ENCODE results near the gene MXRA8. TPM values are rescaled to one million over a fixed set of nuclear protein-coding genes. Genes with fewer than 3 reads are reported as not detected.

The MXRA8 gene
- total and polyA plus RNA-seq, 4 donors, result 38.5 to 213 (median 66.9) TPM

- 68 to 72% methylated on average over 35 of the region's 35 CpGs for WGBS, 2 donors
- DNase-seq (no peak), ATAC-seq (ENCODE audit: insufficient read depth, low FRiP score) (no peak)
- H3K9me3 ChIP-seq (ENCODE audit: control insufficient read depth in 4 of 4, insufficient read depth in 3 of 4, low read length in 3 of 4), result peaks cover 0 to 3% (median 0%) of the 10 kb centered on the region in 4 donors
- TF ChIP-seq CTCF (IDR thresholded peaks at IDR 0.05; ENCODE audit: control extremely low read depth, extremely low read depth), result no peak
- H3K36me3 ChIP-seq (ENCODE audit: control insufficient read depth in 4 of 4, insufficient read depth in 4 of 4, low read length in 4 of 4), result no peaks in the 10 kb centered on the region
- H3K4me1 ChIP-seq (ENCODE audit: control insufficient read depth in 5 of 5, insufficient read depth in 5 of 5, low read length in 5 of 5), result peaks cover 0 to 39% (median 11%) of the 10 kb centered on the region in 5 donors
- H3K27ac ChIP-seq (ENCODE audit: low read depth in 1 of 2, low read length in 1 of 2), result peak overlapping the region in 1 of 2 donors; percentile 44
- peak overlapping the region in 1 of 2 donors; percentile 19 for H3K9ac ChIP-seq (ENCODE audit: insufficient read depth in 1 of 2, low read length in 2 of 2)
- H3K4me3 ChIP-seq, result no peak overlapping the region
- peaks cover 0 to 4% (median 0%) of the 10 kb centered on the region in 3 donors for H3K27me3 ChIP-seq (ENCODE audit: control insufficient read depth in 3 of 3, insufficient read depth in 3 of 3, low read length in 2 of 3)
These were observed 3.1 kb upstream of the MXRA8 start for GRCh38 chr1:1361233-1361981.

- ATAC-seq (ENCODE audit: insufficient read depth, low FRiP score) (peak; percentile 44), DNase-seq (peak in 2 of 3 donors; percentile 31 to 46)
- no peaks in the 10 kb centered on the region for H3K36me3 ChIP-seq (ENCODE audit: control insufficient read depth in 4 of 4, insufficient read depth in 4 of 4, low read length in 4 of 4)
- no peak overlapping the region for H3K4me3 ChIP-seq
- H3K27me3 ChIP-seq (ENCODE audit: control insufficient read depth in 3 of 3, insufficient read depth in 3 of 3, low read length in 2 of 3), result peaks cover 0 to 4% (median 0%) of the 10 kb centered on the region in 3 donors
- WGBS, 2 donors, result 69 to 76% methylated on average over 20 of the region's 20 CpGs
- no peak overlapping the region for H3K9ac ChIP-seq (ENCODE audit: insufficient read depth in 1 of 2, low read length in 2 of 2)
- peaks cover 0 to 39% (median 11%) of the 10 kb centered on the region in 5 donors for H3K4me1 ChIP-seq (ENCODE audit: control insufficient read depth in 5 of 5, insufficient read depth in 5 of 5, low read length in 5 of 5)
- H3K9me3 ChIP-seq (ENCODE audit: control insufficient read depth in 4 of 4, insufficient read depth in 3 of 4, low read length in 3 of 4), result peaks cover 0 to 3% (median 0%) of the 10 kb centered on the region in 4 donors
- peak overlapping the region in 1 of 2 donors; percentile 44 for H3K27ac ChIP-seq (ENCODE audit: low read depth in 1 of 2, low read length in 1 of 2)
- TF ChIP-seq CTCF (IDR thresholded peaks at IDR 0.05; ENCODE audit: control extremely low read depth, extremely low read depth), result no peak
These were observed 2.3 kb upstream of the MXRA8 start for GRCh38 chr1:1360506-1361169.

DNA sequence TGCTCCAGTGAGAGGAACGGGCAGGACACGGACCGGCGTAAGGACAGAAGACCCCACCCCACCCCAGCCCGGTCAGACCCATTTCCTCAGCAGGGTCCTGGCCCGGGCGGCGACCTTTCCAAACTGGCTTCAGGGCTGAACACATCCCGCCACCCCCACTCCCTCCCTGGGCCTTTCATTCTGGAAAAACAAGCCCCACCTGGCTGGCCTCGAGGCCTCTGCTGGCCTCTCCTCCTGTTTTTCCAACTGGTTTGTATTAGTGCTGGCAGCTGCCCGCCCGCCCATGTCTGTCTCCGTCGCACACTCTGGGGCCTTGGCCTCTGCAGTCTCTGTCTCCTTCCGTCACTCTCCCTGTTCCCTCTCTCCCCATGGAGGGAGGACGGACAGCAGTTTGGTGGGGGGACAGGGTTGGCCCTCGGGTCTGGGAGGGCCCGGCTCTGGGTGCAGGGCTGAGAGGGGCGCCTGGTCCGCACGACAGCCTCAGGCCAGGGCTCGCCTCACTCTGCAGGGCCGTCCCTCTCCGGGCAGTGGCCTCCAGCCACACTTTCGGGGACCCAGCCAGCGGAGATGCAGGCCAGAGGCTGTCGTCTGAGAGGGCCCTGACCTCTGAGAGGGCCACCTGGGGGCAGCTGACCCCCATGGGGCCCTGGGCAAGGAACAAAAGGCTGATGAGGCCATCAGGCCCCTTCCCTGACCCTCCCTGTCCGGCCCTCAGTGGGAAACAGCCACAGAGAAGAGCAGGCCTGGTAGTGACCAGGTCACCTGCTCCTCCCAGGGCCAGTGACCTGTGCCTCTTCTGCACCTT lies 1.5 kb upstream of the MXRA8 start:
- no peak for TF ChIP-seq CTCF (IDR thresholded peaks at IDR 0.05; ENCODE audit: control extremely low read depth, extremely low read depth)
- peak overlapping the region; percentile 5 to 68 for H3K27ac ChIP-seq (ENCODE audit: low read depth in 1 of 2, low read length in 1 of 2)
- no peak overlapping the region for H3K4me3 ChIP-seq
- no peak for ATAC-seq (ENCODE audit: insufficient read depth, low FRiP score)
- DNase-seq, result peak in 1 of 3 donors; percentile 38
- peak overlapping the region in 1 of 2 donors; percentile 13 for H3K9ac ChIP-seq (ENCODE audit: insufficient read depth in 1 of 2, low read length in 2 of 2)
- peaks cover 0 to 39% (median 11%) of the 10 kb centered on the region in 5 donors for H3K4me1 ChIP-seq (ENCODE audit: control insufficient read depth in 5 of 5, insufficient read depth in 5 of 5, low read length in 5 of 5)
- 58 to 72% methylated on average over 28 of the region's 28 CpGs for WGBS, 2 donors
- peaks cover 0 to 4% (median 0%) of the 10 kb centered on the region in 3 donors for H3K27me3 ChIP-seq (ENCODE audit: control insufficient read depth in 3 of 3, insufficient read depth in 3 of 3, low read length in 2 of 3)
- peaks cover 0 to 3% (median 0%) of the 10 kb centered on the region in 4 donors for H3K9me3 ChIP-seq (ENCODE audit: control insufficient read depth in 4 of 4, insufficient read depth in 3 of 4, low read length in 3 of 4)
- H3K36me3 ChIP-seq (ENCODE audit: control insufficient read depth in 4 of 4, insufficient read depth in 4 of 4, low read length in 4 of 4), result no peaks in the 10 kb centered on the region

All from lung (tissue), 12 donors.